Adipocyte (in vitro differentiated cells): ENCODE data around the gene PCDHGA7.
"Not testable (repeated sequence)": the region's sequence is repeated elsewhere in the genome, so short reads cannot be mapped to it uniquely, and the experiment has no call there.

ENCODE experiments used
- DNase-seq: peaks from one replicate; pipeline ENCODE4 v3.0.0-alpha.2; 2015; ENCODE audit warnings: low read depth
- H3K27me3 ChIP-seq: replicated peaks from 2 replicates; pipeline ENCODE4 v1.7.0; 2013; ENCODE audit warnings: mild to moderate bottlenecking, low read length, moderate library complexity; ENCODE audit not compliant: control insufficient read depth, insufficient read depth
- H3K36me3 ChIP-seq: 2 replicates; pipeline ENCODE4 v1.7.0; 2013; ENCODE audit warnings: low read length, mild to moderate bottlenecking, moderate library complexity; ENCODE audit not compliant: control insufficient read depth, insufficient read depth, severe bottlenecking
- H3K4me1 ChIP-seq: 2 replicates; pipeline ENCODE4 v1.7.0; 2013; ENCODE audit warnings: mild to moderate bottlenecking, low read length, moderate library complexity; ENCODE audit not compliant: control insufficient read depth, insufficient read depth
- H3K4me3 ChIP-seq: 2 replicates; pipeline ENCODE4 v1.7.0; 2013; ENCODE audit warnings: mild to moderate bottlenecking, low read length, moderate library complexity
- H3K9ac ChIP-seq: 2 replicates; pipeline ENCODE4 v1.7.0; 2013; ENCODE audit warnings: mild to moderate bottlenecking, low read length, moderate library complexity
- H3K9me3 ChIP-seq: 2 replicates; pipeline ENCODE4 v1.7.0; 2013; ENCODE audit warnings: mild to moderate bottlenecking, low read length, moderate library complexity; ENCODE audit not compliant: control insufficient read depth

Gene PCDHGA7

DNA sequence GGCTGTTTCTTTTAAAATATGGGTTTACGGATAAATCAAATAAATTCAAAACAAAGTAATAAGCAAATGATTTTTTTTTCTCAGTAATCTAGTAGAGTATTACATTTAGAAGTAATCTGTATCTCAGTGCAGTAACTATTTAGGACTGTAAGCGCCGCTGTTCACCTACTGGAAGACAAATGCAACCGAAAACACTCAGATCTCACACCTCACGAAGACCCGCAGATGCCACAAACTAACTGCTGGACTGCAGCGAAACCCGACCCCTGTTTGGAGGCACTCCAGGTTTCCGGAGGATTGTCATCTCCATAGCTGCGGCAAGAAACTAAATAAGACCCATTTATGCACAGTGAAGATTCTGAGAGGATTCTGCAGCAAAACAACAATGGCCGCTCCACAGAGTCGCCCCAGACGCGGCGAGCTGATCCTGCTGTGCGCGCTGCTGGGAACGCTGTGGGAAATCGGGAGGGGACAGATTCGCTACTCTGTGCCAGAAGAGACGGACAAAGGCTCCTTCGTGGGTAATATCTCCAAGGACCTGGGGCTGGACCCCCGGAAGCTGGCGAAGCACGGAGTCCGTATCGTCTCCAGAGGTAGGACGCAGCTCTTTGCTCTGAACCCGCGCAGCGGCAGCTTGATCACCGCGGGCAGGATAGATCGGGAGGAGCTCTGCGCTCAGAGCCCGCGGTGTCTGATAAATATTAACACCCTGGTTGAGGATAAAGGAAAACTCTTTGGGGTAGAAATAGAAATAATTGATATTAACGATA is 10.1 kb downstream of the PCDHGA7 start, which contains the start of gene PCDHGA8:
Gene PCDHGA8, plus strand, starts transcription at position 205 of the 770 bp plus-strand sequence. Its CDS starts 181 bp downstream, at position 386.
- Histone ChIP-seq H3K9me3 (peaks cover 64% of the 10 kb centered on the region), H3K4me3 (peak within 1 kb of the TSS; percentile 68)
- DNase-seq, result no peak

DNA sequence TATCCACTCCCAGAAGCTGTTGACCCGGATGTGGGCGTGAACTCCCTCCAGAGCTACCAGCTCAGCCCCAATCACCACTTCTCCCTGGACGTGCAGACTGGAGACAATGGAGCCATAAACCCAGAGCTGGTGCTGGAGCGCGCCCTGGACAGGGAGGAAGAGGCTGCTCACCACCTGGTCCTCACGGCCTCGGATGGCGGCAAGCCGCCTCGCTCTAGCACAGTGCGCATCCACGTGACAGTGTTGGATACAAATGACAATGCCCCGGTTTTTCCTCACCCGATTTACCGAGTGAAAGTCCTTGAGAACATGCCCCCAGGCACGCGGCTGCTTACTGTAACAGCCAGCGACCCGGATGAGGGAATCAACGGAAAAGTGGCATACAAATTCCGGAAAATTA is 10.7 kb downstream of the PCDHGA7 start:
- H3K9me3 ChIP-seq, result peaks cover 62% of the 10 kb centered on the region
- no peak overlapping the region for H3K9ac ChIP-seq
- H3K27me3 ChIP-seq, result no peaks in the 10 kb centered on the region
- peak overlapping the region; percentile 7 for H3K4me3 ChIP-seq
- no peaks in the 10 kb centered on the region for H3K36me3 ChIP-seq
- no peak for DNase-seq
- no peaks in the 10 kb centered on the region for H3K4me1 ChIP-seq

More for the DNA sequence above, 10.1 kb downstream of the PCDHGA7 start, which contains the start of gene PCDHGA8:
- H3K27me3 ChIP-seq, result no peaks in the 10 kb centered on the region
- H3K9ac ChIP-seq, result no peak within 1 kb of the TSS
- H3K36me3 ChIP-seq, result no peaks in the 10 kb centered on the region
- no peaks in the 10 kb centered on the region for H3K4me1 ChIP-seq

DNA sequence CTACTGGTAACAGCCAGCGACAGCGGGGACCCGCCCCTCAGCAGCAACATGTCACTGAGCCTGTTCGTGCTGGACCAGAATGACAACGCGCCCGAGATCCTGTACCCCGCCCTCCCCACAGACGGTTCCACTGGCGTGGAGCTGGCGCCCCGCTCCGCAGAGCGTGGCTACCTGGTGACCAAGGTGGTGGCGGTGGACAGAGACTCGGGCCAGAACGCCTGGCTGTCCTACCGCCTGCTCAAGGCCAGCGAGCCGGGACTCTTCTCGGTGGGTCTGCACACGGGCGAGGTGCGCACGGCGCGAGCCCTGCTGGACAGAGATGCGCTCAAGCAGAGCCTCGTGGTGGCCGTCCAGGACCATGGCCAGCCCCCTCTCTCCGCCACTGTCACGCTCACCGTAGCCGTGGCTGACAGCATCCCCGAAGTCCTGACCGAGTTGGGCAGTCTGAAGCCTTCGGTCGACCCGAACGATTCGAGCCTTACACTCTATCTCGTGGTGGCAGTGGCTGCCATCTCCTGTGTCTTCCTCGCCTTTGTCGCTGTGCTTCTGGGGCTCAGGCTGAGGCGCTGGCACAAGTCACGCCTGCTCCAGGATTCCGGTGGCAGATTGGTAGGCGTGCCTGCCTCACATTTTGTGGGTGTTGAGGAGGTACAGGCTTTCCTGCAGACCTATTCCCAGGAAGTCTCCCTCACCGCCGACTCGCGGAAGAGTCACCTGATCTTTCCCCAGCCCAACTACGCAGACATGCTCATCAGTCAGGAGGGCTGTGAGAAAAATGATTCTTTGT is 12.1 kb downstream of the PCDHGA7 start:
- not testable (repeated sequence) for H3K36me3 ChIP-seq, H3K9ac ChIP-seq, H3K4me1 ChIP-seq, DNase-seq, H3K27me3 ChIP-seq, H3K4me3 ChIP-seq
- H3K9me3 ChIP-seq, result peaks cover 60% of the 10 kb centered on the region

DNA sequence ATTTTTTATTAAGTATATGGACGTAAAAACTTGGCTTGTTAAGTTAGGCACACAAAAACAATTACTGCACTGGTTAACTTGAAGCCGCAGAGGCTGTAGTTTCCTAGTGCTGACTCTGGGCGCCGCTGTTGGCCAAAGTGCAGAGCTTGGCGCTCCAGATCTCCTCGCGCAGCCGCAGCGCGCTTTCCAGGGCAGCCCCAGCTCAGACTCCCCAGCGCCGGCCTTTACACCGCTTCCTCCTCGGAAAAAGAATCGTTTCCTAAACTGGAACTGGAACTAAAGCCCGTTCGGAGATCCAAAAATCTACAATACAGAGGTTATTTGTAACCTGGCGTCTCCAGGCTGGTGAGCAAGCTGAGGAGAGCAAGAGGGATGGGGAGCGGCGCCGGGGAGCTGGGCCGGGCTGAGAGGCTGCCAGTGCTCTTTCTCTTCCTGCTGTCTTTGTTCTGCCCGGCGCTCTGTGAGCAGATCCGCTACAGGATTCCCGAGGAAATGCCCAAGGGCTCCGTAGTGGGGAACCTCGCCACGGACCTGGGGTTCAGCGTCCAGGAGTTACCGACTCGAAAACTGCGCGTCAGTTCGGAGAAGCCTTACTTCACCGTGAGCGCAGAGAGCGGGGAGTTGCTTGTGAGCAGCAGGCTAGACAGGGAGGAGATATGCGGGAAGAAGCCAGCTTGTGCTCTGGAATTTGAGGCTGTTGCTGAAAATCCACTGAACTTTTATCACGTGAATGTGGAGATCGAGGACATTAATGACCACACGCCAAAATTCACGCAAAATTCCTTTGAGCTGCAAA is 15.4 kb downstream of the PCDHGA7 start, which contains the start of gene PCDHGB5:
Gene PCDHGB5, plus strand, starts transcription at position 192 of the 796 bp plus-strand sequence. Its CDS starts 181 bp downstream, at position 373.
- not testable (repeated sequence) for H3K27me3 ChIP-seq, H3K36me3 ChIP-seq
- peak; percentile 38 for DNase-seq
- peak within 1 kb of the TSS; percentile 74 for H3K4me3 ChIP-seq
- H3K4me1 ChIP-seq, result peaks cover 13% of the 10 kb centered on the region
- H3K9me3 ChIP-seq, result peaks cover 44% of the 10 kb centered on the region
- peak within 1 kb of the TSS; percentile 63 for H3K9ac ChIP-seq

DNA sequence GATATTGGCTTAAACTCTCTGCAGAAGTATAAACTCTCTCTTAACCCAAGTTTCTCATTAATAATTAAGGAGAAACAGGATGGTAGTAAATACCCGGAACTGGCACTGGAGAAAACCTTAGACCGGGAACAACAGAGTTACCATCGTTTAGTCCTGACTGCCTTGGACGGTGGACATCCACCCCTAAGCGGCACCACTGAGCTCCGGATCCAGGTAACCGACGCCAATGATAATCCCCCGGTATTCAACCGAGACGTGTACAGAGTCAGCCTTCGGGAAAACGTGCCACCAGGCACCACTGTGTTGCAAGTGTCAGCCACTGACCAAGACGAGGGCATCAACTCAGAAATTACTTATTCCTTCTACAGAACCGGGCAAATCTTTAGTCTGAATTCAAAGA is 16.1 kb downstream of the PCDHGA7 start:
- Histone ChIP-seq H3K4me3 (peak overlapping the region; percentile 63), H3K9ac (no peak overlapping the region), H3K36me3 (no peaks in the 10 kb centered on the region), H3K4me1 (peaks cover 13% of the 10 kb centered on the region), H3K27me3 (no peaks in the 10 kb centered on the region), H3K9me3 (peaks cover 44% of the 10 kb centered on the region)
- DNase-seq, result no peak

DNA sequence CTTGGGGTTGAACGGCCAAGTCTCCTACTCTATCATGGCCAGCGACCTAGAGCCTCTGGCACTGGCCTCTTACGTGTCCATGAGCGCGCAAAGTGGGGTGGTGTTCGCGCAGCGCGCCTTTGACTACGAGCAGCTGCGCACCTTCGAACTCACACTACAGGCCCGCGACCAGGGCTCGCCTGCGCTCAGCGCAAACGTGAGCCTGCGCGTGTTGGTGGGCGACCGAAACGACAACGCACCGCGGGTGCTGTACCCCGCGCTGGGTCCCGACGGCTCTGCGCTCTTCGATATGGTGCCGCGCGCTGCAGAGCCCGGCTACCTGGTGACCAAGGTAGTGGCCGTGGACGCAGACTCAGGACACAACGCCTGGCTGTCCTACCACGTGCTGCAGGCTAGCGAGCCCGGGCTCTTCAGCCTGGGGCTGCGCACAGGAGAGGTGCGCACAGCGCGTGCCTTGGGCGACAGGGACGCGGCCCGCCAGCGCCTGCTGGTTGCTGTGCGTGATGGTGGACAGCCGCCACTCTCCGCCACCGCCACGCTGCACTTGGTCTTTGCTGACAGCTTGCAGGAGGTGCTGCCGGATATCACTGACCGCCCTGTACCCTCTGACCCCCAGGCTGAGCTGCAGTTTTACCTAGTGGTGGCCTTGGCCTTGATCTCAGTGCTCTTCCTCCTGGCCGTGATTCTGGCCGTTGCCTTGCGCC is 17.2 kb downstream of the PCDHGA7 start:
- peaks cover 13% of the 10 kb centered on the region for H3K4me1 ChIP-seq
- DNase-seq, result no peak
- H3K36me3 ChIP-seq, result no peaks in the 10 kb centered on the region
- H3K9me3 ChIP-seq, result peaks cover 44% of the 10 kb centered on the region
- H3K27me3 ChIP-seq, result no peaks in the 10 kb centered on the region
- peak overlapping the region; percentile 67 for H3K4me3 ChIP-seq
- no peak overlapping the region for H3K9ac ChIP-seq

DNA sequence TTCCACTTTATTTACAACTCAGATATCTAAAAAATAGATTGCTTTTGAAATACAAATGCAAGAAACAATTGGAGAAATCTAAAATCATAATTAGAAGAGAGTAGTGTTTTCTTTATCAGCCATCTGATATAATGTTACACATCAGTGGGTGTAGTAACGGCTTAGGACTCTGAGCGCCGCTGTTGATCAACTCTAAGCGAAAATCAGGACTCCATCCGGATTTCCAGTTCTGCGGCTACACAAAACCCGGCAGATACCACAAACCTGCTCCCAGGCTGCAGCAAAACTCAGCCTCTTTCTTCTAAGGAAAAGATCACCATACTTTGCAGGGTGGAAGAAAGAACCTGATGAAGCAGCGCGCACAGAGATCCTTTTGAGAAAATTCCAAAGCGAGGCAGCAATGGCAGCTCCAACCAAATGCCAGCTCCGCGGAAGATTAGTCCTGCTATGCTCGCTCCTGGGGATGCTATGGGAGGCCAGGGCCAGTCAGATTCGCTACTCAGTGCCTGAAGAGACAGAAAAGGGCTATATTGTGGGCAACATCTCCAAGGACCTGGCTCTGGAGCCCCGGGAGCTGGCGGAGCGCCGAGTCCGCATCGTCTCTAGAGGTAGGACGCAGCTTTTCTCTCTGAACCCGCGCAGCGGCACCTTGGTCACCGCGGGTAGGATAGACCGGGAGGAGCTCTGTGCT is 20.2 kb downstream of the PCDHGA7 start, which contains the start of gene PCDHGA9:
Gene PCDHGA9, plus strand, starts transcription at position 226 of the 691 bp plus-strand sequence. Its CDS starts 175 bp downstream, at position 401.
- Histone ChIP-seq H3K36me3 (no peaks in the 10 kb centered on the region), H3K4me3 (peak within 1 kb of the TSS; percentile 79), H3K9ac (peak within 1 kb of the TSS; percentile 36), H3K9me3 (peaks cover 49% of the 10 kb centered on the region), H3K4me1 (peaks cover 13% of the 10 kb centered on the region), H3K27me3 (no peaks in the 10 kb centered on the region)
- peak; percentile 76 for DNase-seq

DNA sequence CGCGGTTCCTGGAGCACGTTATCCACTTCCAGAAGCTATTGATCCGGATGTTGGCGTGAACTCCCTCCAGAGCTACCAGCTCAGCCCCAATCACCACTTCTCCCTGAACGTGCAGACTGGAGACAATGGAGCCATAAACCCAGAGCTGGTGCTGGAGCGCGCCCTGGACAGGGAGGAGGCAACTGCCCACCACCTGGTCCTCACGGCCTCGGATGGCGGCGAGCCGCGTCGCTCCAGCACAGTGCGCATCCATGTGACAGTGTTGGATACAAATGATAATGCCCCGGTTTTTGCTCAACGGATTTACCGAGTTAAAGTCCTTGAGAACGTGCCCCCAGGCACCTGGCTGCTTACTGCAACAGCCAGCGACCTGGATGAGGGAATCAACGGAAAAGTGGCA is 20.8 kb downstream of the PCDHGA7 start:
- H3K9ac ChIP-seq, result no peak overlapping the region
- DNase-seq, result no peak
- H3K36me3 ChIP-seq, result no peaks in the 10 kb centered on the region
- H3K4me3 ChIP-seq, result peak overlapping the region; percentile 79
- no peaks in the 10 kb centered on the region for H3K27me3 ChIP-seq
- peaks cover 13% of the 10 kb centered on the region for H3K4me1 ChIP-seq
- H3K9me3 ChIP-seq, result peaks cover 51% of the 10 kb centered on the region

DNA sequence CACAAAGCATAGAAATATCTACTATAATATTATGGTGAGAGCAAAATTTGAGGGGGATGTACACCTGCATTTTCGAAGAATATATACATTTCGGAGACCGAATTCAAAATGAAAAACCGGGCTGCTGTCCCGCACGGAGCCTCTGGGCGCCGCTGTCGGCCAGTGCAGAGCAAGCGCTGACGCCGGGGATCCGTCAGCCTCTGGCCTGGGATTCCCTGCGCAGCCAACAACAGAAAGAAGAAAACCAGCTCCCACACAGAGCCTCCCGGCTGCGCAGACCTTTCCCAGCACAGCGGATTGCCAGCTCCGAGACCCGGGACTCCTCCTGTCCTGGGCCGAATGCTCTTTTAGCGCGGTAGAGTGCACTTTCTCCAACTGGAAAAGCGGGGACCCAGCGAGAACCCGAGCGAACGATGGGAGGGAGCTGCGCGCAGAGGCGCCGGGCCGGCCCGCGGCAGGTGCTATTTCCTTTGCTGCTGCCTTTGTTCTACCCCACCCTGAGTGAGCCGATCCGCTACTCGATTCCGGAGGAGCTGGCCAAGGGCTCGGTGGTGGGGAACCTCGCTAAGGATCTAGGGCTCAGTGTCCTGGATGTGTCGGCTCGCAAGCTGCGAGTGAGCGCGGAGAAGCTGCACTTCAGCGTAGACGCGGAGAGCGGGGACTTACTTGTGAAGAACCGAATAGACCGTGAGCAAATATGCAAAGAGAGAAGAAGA is 25.4 kb downstream of the PCDHGA7 start, which contains the start of gene PCDHGB6:
Gene PCDHGB6, plus strand, starts transcription at position 232 of the 716 bp plus-strand sequence. Its CDS starts 182 bp downstream, at position 414.
- not testable (repeated sequence) for H3K4me1 ChIP-seq, H3K36me3 ChIP-seq, DNase-seq, H3K9ac ChIP-seq, H3K27me3 ChIP-seq
- Histone ChIP-seq H3K4me3 (peak within 1 kb of the TSS; percentile 72), H3K9me3 (peaks cover 42% of the 10 kb centered on the region)
